ENCODE measurements around the gene FNTB.
"Not testable (repeated sequence)": the region's sequence is repeated elsewhere in the genome, so short reads cannot be mapped to it uniquely, and the experiment has no call there.

DNA sequence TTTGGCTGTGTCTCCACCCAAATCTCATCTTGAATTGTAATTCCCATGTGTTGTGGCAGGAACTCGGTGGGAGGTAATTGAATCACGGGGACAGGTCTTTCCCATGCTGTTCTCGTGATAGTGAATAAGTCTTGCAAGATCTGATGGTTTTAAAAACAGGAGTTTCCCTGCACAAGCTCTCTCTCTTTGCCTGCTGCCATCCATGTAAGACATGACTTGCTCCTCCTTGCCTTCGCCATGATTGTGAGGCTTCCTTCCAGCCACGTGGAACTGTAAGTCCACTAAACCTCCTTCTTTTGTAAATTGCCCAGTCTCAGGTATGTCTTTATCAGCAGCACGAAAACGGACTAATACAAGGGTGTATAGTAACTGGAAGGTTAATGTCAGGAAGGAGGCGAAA is 101.1 kb downstream of the FNTB start:
- TF ChIP-seq, protein P1, sequence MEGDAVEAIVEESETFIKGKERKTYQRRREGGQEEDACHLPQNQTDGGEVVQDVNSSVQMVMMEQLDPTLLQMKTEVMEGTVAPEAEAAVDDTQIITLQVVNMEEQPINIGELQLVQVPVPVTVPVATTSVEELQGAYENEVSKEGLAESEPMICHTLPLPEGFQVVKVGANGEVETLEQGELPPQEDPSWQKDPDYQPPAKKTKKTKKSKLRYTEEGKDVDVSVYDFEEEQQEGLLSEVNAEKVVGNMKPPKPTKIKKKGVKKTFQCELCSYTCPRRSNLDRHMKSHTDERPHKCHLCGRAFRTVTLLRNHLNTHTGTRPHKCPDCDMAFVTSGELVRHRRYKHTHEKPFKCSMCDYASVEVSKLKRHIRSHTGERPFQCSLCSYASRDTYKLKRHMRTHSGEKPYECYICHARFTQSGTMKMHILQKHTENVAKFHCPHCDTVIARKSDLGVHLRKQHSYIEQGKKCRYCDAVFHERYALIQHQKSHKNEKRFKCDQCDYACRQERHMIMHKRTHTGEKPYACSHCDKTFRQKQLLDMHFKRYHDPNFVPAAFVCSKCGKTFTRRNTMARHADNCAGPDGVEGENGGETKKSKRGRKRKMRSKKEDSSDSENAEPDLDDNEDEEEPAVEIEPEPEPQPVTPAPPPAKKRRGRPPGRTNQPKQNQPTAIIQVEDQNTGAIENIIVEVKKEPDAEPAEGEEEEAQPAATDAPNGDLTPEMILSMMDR (IDR thresholded peaks at IDR 0.05; ENCODE audit: poor library complexity, severe bottlenecking) = not testable (repeated sequence)
- not testable (repeated sequence) for TF ChIP-seq RAD21 (conservative IDR thresholded peaks at IDR 0.05); EZH2 (IDR thresholded peaks at IDR 0.05; ENCODE audit: borderline replicate concordance, insufficient read depth, low read length, poor library complexity, severe bottlenecking); POLR2AphosphoS5 (IDR thresholded peaks at IDR 0.05); TAF1 (IDR thresholded peaks at IDR 0.05; ENCODE audit: low read depth); EP300 (conservative IDR thresholded peaks at IDR 0.05; ENCODE audit: poor library complexity, severe bottlenecking); SMC3 (conservative IDR thresholded peaks at IDR 0.05; ENCODE audit: poor library complexity)
- TF ChIP-seq, protein P2, sequence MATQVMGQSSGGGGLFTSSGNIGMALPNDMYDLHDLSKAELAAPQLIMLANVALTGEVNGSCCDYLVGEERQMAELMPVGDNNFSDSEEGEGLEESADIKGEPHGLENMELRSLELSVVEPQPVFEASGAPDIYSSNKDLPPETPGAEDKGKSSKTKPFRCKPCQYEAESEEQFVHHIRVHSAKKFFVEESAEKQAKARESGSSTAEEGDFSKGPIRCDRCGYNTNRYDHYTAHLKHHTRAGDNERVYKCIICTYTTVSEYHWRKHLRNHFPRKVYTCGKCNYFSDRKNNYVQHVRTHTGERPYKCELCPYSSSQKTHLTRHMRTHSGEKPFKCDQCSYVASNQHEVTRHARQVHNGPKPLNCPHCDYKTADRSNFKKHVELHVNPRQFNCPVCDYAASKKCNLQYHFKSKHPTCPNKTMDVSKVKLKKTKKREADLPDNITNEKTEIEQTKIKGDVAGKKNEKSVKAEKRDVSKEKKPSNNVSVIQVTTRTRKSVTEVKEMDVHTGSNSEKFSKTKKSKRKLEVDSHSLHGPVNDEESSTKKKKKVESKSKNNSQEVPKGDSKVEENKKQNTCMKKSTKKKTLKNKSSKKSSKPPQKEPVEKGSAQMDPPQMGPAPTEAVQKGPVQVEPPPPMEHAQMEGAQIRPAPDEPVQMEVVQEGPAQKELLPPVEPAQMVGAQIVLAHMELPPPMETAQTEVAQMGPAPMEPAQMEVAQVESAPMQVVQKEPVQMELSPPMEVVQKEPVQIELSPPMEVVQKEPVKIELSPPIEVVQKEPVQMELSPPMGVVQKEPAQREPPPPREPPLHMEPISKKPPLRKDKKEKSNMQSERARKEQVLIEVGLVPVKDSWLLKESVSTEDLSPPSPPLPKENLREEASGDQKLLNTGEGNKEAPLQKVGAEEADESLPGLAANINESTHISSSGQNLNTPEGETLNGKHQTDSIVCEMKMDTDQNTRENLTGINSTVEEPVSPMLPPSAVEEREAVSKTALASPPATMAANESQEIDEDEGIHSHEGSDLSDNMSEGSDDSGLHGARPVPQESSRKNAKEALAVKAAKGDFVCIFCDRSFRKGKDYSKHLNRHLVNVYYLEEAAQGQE (IDR thresholded peaks at IDR 0.05; ENCODE audit: borderline replicate concordance) = not testable (repeated sequence)
